NK-92 treated with Interleukin-12 subunit alpha and Interleukin-12 subunit beta, amount 100 ng/mL, for 24 hours (cell line): ENCODE data around the gene ZNF511.
A peak's percentile ranks its signal among the peaks of the same experiment; 100 is the strongest.

Source experiments
- DNase-seq: peaks from one replicate; lab custom pipeline; 2025; lab: John Stamatoyannopoulos, UW

ZNF511 gene

DNA sequence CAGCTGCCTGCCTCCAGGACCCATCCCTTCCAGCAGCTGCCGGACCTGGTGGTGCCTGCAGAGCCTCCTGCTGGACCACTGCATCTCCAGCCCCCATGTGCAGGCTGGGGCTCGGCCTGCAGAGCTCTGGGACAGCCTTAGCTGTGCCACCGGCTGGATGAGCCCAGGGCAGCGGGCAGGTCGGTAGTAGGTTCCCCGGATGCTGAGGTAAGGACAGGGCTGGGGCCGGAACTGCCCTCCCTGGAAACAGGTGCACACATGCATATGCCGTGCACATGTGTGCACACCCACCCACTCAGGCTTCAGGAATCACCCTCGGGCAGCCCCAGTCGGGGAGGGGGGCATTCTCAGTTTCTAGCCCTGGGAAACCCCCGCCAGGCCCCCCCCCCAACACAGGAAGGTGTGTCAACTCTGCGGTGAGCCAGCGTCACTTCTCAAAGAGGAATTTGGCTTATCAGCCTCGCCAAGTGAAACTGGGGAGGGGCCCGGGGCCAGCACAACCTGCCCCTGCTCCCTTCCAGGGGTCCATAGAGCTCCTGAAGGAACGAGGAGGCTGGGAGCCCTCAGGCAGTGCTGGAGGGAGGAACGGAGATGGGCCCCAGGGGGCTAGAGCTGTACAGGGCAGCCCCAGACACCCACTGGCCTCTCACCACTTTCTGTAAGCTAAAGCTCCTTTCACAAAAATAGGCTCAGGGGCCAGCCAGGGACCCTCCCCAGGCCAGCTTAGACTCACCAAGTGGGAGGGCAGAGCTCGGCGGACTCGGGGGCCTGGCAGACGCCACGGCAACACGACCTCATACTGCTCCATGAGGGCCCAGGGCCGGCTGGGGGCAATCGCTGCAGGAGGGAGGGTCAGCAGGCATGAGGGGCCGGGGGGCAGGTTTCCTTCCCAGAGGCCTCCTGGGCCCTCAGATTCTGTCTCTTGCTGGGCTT is 33.7 kb upstream of the ZNF511 start:
- DNase-seq: peak; percentile 23

DNA sequence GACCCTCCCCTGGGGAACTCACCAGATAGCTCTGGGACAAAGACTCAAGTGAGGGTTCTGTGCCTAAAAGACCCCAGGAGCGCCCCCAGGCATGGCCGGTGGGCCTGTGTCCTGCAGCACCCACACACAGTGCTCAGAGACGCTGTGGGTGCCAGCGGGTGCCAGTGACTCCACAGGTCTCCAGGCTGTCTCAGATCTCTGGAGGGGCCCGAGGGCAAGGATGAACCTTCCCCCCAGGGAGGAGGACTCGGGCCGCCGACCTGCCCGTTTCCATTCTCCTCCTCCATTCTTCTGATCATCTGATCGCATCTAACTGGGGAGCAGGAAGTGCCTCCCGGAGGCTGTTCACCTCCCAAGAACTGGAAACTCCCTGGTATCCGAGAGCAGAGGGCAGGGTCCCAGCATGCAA is 33.0 kb upstream of the ZNF511 start:
- no peak for DNase-seq

DNA sequence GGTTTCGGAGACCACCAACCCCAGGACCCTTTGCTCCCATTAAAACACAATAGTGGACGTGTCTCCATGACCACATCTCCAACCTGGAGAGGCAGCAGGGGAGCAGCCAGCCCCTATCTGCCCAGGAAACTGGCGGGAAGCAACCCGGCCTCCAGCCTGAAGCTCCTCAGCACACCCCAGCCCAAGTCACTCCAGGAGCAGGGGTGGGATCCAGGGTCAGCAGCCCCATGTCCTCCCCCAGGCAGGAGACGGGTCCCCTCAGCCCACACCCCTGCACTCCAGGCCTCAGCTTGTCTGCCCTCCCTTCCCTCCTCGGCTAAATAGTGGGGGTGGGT is 32.6 kb upstream of the ZNF511 start:
- no peak for DNase-seq

DNA sequence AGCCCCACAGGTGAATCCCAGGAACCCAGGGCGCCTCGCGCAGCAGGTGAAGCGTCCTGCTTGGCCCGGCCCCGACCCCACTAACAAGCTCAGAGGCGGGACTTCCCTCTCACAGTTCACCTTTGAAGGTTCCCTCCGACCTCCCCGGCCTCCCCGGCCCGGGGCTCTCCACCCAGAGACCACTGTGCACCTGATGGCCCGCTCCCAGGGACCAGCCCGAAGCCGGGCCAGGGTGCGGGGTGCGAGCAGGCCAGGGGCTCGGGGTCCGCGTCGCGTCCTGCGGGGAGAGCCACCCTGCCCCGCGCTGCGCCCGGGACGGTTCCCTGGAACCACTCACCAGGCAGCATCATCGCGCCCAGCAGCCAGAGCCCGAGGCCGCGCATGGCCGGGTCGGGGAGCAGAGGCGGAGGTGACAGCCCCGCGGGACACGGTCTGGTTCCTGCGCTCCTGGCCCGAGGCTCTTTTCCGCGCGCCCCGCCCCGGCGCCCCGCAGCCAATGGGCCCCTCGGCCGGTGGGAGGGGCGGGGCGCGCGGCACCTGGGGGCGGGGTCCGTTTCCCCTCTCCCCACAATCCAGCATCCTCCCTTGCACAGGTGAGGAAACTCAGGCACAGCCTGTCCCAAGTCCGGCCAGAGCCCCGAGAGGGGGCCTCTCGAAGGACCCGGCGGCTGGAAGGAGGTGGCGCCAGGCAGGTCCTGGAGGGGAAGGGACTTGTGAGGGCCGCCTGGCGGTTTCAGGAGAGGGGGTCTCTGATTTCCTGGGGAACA is 32.1 kb upstream of the ZNF511 start, which contains the start of gene ADAM8:
Gene ADAM8, minus strand, starts transcription at position 434 of the 767 bp plus-strand sequence. Its CDS starts 51 bp downstream, at position 383.
- DNase-seq: no peak

DNA sequence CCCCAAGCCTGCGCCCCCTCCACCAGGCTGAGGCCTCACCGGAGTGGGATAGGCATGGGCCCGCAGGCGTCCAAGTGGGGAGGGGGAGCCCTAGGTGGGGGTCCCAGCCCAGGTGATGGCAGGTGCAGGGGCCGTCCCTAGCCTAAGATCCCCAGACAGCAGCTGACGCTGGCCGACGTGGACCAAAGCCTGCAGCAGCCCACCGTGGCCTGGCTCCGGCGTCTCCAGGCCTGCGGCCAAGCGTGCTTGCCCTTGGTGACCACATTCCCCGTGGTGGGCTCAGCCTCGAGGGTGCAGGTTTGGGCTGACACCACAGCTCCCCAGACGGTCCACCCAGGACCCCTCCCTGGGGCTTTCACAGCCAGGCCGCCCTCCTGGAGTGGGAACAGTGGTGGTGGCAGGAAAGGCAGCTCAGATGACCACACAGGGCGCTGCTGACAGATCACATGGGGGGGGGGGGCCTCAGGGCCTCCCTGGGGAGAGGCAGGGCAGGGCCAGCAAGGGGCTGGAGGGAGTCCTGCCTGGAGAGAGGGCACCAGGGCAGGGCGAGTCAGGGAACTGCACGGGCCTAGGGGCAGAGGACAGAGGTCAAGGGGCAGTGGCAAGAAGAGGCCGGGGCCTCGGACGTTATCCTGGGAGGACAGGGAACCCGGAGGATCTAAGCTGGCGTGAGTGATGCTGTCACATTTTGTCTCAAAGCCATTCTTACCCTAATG is 31.3 kb upstream of the ZNF511 start:
- no peak for DNase-seq

DNA sequence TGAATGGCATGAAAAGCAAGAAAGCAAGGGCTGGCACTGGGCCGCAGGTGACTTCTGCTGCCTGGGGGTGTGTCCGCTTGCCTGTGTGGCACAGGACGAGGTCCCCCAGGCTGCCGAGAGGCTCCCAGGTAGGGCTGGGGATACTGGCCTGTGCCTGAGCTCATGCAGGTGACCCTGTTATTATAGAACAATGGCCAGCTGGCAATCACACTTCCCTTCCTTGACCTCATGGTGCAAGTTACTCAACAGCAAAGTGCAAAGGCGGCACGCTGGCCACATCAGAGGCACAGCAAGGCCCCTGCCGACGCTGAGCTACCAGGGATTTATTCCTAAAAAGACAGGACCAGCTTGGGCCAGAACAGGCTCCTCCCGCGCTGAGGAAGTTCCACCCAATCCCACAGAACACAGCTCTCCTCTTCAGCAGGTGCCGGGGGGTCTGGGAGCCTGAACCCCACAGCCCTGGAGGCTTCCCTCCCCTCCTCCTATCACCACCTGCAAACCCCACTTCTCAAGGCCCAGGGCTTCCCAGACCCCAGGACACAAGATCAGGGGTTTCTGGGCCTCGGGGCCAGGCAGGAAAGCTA is 30.6 kb upstream of the ZNF511 start:
- no peak for DNase-seq

DNA sequence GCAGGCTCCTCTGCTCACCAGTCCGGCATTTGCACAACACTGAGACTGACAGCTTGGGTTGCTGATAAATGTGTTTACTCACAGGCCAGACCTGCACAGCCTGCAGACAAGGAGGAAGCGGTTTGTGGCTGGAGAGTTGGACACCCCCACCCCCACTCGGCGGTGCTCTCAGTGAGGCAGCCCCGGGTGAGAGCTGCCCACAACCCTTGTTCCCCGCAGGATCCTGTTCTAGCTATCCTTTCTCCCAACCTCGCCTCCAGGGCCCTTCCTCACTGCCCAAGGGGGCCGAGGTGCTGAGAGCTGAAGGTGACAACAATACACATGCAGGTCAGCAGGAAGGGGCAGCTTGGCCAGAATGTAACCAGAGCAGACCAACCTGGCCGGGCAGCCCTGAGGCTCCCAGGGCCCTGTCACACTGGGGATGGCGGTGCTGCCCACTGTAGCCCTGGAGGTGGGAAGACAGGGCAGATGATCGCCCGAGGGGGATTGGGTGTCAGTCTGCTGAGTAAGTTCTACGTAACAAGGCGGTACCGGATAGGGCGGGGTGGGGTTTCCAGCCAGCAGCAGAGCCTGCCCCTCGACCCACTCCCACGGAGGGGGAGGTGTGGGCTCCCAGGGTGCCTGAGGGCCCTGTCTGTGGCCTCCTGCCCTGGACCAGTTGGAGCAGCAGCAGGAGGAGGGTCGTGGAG is 30.0 kb upstream of the ZNF511 start:
- peak; percentile 85 for DNase-seq

DNA sequence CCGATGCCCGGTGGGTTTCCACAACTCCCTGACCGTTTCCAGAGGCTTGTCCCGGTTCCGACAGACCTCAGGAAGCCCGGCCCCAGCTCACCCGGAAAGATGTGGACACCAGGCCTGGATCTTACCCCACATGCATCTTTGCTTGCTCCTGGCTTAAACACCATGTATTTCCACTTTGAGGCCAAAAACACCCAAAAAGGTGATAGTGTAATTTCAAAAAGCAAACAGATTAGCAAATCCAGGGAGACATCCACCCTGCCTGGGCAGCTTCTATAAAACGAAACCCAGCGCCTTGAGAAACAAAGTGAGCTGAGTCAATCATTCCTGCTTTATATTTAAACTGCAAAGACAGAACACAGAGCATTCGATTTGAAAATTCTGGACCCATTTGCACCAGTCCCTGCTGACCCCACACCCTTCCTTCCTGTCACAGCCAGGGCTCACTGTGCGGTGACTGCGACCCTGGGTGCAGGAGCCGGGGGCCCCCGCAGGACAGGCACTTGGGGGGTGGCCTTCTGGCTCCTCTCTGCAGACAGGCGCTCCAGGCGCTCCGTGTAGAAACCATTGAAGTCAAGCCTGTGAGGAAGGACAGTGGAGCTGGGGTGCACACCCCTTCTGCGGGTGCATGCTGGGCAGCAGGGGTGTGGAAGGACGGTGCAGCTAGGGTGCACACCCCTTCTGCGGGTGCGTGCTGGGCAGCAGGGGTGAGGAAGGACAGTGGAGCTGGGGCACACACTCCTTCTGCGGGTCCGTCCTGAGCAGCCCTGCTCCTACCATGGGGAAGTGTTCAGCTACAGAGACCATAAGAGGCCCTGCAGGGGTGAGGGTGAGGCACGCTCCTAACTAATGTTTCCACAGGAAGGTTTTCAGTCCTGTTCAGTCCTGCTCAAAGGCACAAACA is 29.1 kb upstream of the ZNF511 start:
- DNase-seq: no peak

DNA sequence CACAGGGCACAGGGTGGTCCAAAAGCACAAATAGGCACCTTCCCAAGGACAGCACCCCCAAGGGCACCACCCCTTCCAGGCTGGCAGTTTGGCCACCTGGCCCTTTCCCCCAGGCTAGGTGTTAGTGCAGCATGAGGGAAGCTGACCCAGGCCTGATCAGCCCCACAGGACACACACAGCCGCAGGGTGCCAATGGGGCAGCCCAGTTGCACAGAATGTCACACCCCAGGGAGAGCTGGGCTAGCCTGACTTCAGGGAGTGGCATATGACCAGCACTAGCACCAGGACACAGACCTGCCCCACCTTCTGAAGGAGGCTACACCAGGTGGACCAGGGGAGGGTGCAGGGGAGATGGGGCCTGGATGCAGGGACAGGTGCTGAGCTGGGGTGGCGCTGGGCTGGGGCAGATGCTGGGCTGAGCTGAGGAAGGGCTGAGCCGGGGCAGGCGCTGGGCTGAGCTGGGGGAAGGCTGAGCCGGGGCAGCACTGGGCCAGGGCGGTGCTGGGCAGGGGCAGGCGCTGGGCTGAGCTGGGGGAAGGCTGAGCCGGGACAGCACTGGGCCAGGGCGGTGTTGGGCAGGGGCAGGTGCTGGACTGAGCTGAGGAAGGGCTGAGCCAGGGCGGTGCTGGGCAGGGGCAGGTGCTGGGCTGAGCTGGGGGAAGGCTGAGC is 28.2 kb upstream of the ZNF511 start:
- no peak for DNase-seq

DNA sequence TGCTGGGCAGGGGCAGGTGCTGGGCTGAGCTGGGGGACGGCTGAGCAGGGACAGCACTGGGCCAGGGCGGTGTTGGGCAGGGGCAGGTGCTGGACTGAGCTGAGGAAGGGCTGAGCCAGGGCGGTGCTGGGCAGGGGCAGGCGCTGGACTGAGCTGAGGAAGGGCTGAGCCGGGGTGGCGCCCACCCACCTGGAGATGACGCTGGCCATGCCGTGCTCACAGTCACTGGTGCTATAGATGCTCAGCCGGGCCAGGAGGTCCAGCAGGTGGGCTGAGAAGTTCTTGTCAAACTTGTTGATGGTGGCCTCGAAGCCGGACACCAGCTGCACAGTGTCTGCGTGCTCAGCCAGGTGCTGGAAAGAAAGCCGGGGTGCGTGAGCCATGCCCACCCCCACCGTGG is 27.6 kb upstream of the ZNF511 start:
- DNase-seq: no peak

DNA sequence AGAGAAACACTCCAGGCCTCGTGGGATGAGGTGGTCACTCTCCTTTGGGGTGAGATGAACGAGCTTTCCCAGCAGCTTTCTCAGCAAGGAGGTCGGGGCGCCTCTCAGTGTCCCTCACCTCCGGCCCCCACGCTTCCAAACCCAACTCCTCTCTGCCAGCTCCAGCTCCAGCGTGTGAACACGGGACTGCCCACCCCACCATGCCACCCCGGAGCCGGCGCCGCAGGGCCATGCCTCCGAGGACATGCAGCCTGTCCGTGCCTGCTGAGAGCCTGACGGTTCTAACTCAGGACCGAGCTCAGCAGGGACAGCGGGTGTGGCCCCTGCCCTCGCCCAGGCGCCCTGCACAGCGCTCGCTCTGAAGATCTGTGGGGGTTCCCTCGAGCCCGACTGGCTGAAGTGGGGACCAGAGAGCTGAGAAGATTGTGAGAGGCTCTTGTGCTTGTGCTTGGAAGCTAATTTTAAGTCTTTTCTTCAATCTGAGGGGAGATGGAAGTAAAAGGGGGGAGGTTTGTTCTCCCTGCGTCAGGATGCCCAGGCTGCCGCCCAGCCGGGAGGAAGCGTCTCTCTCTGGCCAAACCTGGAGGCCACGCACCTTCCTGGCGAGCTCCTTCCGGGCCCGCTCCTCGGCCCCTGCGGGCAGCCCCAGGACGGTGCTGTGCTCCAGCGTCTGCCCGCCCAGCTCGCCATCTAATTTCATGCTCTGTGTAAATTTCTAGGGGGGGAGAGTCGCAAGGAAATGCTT is 26.9 kb upstream of the ZNF511 start:
- DNase-seq: no peak

DNA sequence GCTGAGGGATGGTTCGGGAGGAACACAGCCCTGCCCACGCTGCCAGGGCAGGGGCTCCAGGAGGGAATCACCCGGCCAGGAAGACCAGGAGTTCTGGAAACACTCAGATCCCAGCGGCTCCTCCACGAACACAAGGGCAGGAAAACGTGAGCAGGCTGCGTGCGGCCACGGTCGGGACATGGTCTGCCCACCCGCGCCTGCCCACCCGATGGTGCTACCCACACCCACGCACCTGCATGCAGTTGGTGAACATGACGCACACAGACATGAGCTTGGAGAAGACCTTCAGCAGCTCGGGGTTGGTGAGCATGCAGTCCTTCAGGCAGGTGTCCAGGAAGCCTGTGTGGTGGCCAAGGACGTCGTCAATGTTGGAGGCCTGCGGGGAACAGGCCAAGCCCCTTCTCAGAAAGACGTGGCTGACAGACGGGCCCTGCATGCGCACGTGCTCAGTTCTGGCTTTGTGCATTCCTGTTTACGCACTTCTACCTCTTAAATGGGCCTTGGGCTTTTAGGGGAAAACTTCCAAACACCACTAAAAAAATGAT is 25.8 kb upstream of the ZNF511 start:
- DNase-seq: no peak

DNA sequence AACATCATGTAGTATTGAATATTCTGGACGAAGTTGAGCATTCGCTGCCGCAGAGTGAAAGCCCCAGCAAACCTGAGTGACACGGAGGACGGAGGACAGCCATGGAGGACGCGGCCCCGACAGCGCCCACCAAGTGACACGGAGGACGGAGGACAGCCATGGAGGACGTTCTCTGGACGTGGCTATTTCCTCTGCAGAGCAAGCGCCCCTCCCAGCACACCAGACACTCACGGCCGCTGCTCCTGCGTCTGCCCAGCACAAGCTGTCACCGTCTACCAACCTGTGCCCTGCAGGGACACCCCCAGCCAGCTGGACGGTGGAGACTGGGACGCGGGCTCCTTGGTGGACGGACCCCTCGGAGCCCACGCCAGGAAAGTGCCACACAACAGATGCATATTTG is 24.8 kb upstream of the ZNF511 start:
- no peak for DNase-seq

DNA sequence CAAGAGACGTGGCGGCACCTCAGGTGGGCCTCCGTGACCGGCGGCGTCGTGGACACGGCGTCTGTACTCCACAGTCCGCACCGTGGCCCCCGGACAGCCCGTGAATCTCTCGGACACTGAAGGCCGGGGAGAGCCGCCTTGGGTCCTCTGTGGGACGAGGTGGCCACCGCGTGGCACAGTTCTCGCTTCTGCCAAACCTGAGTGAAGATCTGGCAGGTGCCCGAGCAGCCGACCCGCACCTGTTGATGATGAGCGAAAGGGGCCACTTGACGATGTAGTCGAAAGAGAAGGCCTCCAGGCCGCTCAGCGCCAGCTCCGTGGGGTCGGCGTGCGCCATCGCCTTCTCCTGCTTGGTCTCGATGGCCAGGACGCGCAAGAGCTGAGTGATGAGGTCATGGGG is 23.5 kb upstream of the ZNF511 start:
- no peak for DNase-seq

DNA sequence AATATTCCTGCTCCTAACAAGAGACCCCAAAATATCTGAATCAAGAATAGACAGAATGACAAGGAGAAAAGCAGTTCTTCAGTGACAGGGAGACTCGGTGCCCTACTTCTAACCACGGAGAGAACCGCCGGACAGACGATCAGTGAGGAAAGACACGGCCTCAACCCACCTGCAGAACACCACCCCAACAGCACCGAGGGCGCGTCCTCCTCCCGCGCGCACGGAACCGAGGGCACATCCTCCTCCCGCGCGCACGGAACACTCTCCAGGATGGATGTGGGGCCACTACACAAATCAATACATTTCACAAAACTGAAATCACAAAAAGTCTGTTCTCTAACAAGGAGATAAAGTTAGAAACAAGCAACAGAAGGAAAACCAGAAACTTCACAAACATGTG is 22.3 kb upstream of the ZNF511 start:
- no peak for DNase-seq

DNA sequence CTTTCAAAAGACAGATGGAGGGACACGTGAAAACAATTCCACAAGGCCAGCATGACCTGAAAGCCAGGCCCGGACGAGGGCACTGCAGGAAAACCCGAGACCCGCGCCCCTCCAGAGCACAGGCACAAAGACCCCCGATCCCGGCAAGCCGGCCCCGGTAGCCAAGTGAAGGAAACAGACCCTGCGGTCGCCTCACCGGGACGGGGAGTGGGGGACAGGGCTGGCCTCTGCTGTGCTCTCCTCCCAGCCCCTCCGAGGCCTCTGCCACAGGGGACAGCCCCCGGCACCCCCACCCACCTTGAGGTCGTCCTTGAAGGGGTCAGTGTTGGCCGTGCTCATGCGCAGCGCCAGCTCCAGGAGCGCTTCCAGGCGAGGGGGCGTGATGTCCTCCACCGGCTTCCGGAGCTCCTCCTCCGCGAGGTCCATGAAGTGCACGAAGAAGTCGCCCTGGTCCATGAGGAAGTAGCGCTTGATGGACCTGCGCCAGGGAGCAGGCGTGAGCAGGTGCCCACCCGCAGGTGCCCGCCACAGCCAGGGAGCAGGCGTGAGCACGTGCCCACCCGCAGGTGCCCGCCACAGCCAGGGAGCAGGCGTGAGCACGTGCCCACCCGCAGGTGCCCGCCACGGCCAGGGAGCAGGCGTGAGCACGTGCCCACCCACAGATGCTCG is 20.7 kb upstream of the ZNF511 start:
- DNase-seq: no peak

DNA sequence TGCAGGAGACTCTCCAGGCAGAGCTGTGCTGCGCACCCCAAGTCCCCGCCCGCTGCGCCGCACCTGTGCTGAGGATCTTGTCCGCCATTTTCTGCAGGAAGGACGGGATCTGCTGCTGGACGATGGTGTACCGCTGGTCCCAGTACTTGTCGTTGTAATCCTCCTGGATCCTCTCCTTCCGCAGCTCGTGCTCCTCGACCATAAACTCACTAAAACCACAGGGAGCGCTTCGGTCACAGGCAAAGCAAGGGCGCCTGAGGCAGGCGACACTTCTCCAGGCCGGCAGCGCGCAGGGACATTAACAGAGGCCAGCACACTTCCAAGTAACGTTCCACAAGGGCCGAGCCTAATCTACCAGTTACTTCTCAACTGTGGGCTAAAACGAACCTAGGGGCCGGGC is 19.0 kb upstream of the ZNF511 start:
- DNase-seq: no peak
